Ovary (tissue), 9 donors: ENCODE results near the gene UXT. TPM values are rescaled to one million over a fixed set of nuclear protein-coding genes. Genes with fewer than 3 reads are reported as not detected.

ENCODE experiments used
- DNase-seq, 5 donors: peaks; one replicate each; pipeline ENCODE4 v3.0.0-alpha.2; 2019 to 2020
- H3K27ac ChIP-seq, 2 donors: fragments of 200-600 bp; one replicate each; pipeline versions ENCODE4 v1.5.1 to v1.8.0; 2019 to 2022
- H3K27me3 ChIP-seq: fragments of 200-600 bp; one replicate; pipeline ENCODE4 v1.8.0; 2022
- H3K36me3 ChIP-seq: fragments of 200-600 bp; sonication (generic); one replicate; pipeline ENCODE4 v1.5.1; 2019
- H3K4me1 ChIP-seq: one replicate; pipeline ENCODE4 v1.8.1; 2013; ENCODE audit warnings: mild to moderate bottlenecking, moderate library complexity; ENCODE audit not compliant: insufficient read depth
- H3K4me3 ChIP-seq: fragments of 200-600 bp; sonication (generic); one replicate; pipeline ENCODE4 v1.5.1; 2017
- H3K9me3 ChIP-seq, 2 donors: fragments of 200-600 bp in 1 of 2; sonication (generic) in 1 of 2; one replicate each; pipeline versions ENCODE4 v1.5.1 to v1.8.1; 2013 to 2019; ENCODE audit warnings: mild to moderate bottlenecking in 1 of 2, moderate library complexity in 1 of 2
- EP300 ChIP-seq: sonication (generic); formaldehyde crosslinking; IDR thresholded peaks from one replicate; pipeline ENCODE4 v1.6.1; 2017; ENCODE audit warnings: antibody characterized with exemption
- POLR2A ChIP-seq: fragments of 450-650 bp; IDR thresholded peaks from one replicate; pipeline ENCODE4 v1.6.1; 2017; ENCODE audit warnings: antibody characterized with exemption, mild to moderate bottlenecking, moderate library complexity
- WGBS, 3 donors: extraction: QIAGEN DNeasy Blood & Tissue Kit in 1 of 3; methylation state at CpG; one replicate each; pipeline versions ENCODE4 v1.1.5 to v1.1.7; 2013 to 2017; 5-methylcytosine and 5-hydroxymethylcytosine counted together
- intact Hi-C, 4 donors: fragments of 100-400 bp; cut with DNase I; formaldehyde crosslinking; loops; one replicate each; pipeline versions ENCODE4 v1.11.0 to v1.15.1; 2022 to 2023
- polyA plus RNA-seq, 2 donors: library from polyadenylated mRNA; stranded (reverse); fragments of 200-250 nt in 1 of 2; fragments of 350-450 nt in 1 of 2; fragmentation: Illumina TruSeq in 1 of 2; extraction: RNeasy Lipid Tissue Mini Kit (QIAGEN cat#74804) in 1 of 2; gene quantifications; one replicate each; pipeline ENCODE4 v1.2.3, GENCODE V29; 2013 to 2014
- total RNA-seq, 7 donors: library from RNA; depleted of rRNA in 2 of 7; stranded (reverse); fragments of >200 nt in 2 of 7; fragmentation: NEBNext Ultra II Directional in 3 of 7; extraction: Animal tissue kit (Norgen Biotek cat#: 25700) in 3 of 7; gene quantifications; one replicate each; pipeline versions ENCODE4 v1.1.0 to v1.2.4, GENCODE V29; 2016 to 2023
- TF ChIP-seq, protein P1 (sequence below), 3 donors: fragments of 450-650 bp in 2 of 3; fragments of 200-600 bp in 1 of 3; IDR thresholded peaks; one replicate each; pipeline versions ENCODE4 v1.5.1 to v1.8.0; 2016 to 2022; ENCODE audit warnings: antibody characterized with exemption in 3 of 3, mild to moderate bottlenecking in 1 of 3
- donor health status: DM: no; HTN: no; CAD: no; lungs with moderate emphysema.
- donor health status: DM: no; HTN: no; CAD: no.
- donor health status: Bipolar disorder and iron deficiency.
- donor health status: DM: yes; HTN: yes; CAD: no.
- donor health status: DM: no; HTN: no; CAD: no.
- donor health status: DM: yes; HTN: yes; CAD: no.

Gene UXT
- total and polyA plus RNA-seq, 9 donors: 114 to 235 (median 151) TPM

DNA sequence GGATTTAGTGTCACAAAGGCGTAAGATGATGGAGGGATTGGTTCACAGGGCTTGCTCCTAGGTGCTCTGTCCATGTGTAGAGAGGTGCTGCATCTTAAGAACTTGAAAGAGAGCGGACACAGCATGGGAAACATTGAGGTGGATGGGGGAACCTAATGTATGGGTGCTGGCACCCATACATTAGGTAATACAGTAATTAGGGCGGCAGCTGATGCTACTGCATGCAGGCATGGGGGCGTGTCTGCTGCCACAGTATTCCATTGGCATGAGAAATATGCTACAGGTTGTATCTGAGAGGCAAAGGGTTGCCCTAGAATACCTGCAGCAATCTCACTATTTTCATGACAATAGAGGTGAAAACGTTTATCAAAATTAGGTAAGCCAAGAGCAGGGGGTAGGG lies 45.8 kb upstream of the UXT start:
- Histone ChIP-seq H3K27ac (no peak overlapping the region), H3K27me3 (no peaks in the 10 kb centered on the region), H3K4me3 (no peak overlapping the region), H3K36me3 (no peaks in the 10 kb centered on the region), H3K4me1 (peaks cover 3% of the 10 kb centered on the region), H3K9me3 (no peaks in the 10 kb centered on the region)
- DNase-seq: no peak
- no peak for TF ChIP-seq EP300
- no peak for TF ChIP-seq POLR2A
- TF ChIP-seq, protein P1, sequence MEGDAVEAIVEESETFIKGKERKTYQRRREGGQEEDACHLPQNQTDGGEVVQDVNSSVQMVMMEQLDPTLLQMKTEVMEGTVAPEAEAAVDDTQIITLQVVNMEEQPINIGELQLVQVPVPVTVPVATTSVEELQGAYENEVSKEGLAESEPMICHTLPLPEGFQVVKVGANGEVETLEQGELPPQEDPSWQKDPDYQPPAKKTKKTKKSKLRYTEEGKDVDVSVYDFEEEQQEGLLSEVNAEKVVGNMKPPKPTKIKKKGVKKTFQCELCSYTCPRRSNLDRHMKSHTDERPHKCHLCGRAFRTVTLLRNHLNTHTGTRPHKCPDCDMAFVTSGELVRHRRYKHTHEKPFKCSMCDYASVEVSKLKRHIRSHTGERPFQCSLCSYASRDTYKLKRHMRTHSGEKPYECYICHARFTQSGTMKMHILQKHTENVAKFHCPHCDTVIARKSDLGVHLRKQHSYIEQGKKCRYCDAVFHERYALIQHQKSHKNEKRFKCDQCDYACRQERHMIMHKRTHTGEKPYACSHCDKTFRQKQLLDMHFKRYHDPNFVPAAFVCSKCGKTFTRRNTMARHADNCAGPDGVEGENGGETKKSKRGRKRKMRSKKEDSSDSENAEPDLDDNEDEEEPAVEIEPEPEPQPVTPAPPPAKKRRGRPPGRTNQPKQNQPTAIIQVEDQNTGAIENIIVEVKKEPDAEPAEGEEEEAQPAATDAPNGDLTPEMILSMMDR (IDR thresholded peaks at IDR 0.05): no peak
- intact Hi-C loops: no loop called here
- WGBS, 3 donors: 67 to 74% (median 72%) methylated on average over 5 of the region's 5 CpGs

DNA sequence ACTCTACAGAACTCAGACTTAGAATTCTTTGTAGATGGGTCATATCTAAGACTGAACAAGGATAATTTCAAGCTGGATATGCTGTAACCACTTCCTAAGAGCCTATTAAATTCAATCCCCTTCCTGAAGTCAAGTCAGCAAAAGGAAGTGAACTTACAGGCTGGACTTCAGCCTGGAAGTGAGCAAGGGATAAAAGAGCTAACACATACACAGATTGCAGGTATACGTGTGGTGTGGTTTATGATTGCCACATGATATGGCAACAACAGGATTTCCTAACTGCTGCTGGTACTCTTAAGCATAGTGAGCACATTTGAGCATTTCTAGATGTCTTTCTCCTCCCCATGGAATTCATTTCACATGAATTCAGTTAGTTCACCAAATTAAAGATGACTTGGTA lies 38.2 kb upstream of the UXT start:
- Histone ChIP-seq H3K27me3 (no peaks in the 10 kb centered on the region), H3K27ac (no peak overlapping the region), H3K36me3 (no peaks in the 10 kb centered on the region), H3K4me1 (no peaks in the 10 kb centered on the region), H3K9me3 (peaks cover 0 to 8% of the 10 kb centered on the region in 2 donors), H3K4me3 (no peak overlapping the region)
- TF ChIP-seq, protein P1 (IDR thresholded peaks at IDR 0.05): no peak
- TF ChIP-seq POLR2A (no peak), EP300 (no peak)
- WGBS, 3 donors: 53 to 80% (median 73%) methylated on average over 1 of the region's 1 CpG
- intact Hi-C loops: no loop called here
- no peak for DNase-seq

DNA sequence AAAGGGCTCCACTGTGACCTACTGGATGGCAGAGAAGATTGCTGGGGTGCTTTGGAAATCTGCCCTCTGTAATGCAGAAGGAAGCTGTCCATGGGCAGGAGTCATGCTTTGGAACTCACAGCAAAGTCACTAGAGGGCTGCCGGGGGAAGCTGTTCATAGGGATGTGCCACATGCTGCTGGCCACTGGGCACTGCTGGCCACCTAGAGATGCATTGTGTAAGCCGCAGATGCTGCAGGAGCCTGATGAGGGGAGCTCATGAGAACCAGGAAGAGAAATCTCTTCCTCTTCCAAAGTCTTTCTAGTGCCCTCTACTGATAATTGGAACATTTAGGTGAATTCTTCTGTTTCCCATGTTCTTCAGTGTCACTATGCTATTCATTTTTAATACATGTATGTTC lies 31.2 kb upstream of the UXT start:
- WGBS, 3 donors: 73 to 87% (median 82%) methylated on average over 2 of the region's 2 CpGs
- no peaks in the 10 kb centered on the region for H3K36me3 ChIP-seq
- DNase-seq: no peak
- TF ChIP-seq, protein P1 (IDR thresholded peaks at IDR 0.05): no peak
- no peak for TF ChIP-seq EP300
- no peak for TF ChIP-seq POLR2A
- no peaks in the 10 kb centered on the region for H3K4me1 ChIP-seq
- H3K27ac ChIP-seq: no peak overlapping the region
- intact Hi-C loops: no loop called here
- H3K9me3 ChIP-seq: no peaks in the 10 kb centered on the region
- no peaks in the 10 kb centered on the region for H3K27me3 ChIP-seq
- no peak overlapping the region for H3K4me3 ChIP-seq

DNA sequence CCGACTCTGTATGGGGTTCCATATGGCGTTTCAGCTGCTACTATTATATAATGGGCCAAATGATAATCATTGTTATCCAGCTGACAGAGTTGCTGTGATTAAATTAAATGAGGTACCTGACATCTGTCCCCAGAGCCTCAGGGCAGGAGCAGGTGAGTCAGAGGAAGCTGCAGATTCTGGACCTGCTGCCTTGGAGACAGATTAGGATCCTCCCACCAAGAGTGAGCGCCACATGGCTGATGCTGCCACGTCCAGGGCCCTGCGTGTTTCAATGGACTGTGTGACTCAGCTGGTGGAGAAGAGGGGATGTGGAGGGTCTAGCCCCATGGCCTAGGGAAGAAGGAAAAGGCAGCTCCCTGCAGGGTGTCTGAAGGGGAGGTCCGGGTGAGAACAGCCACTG lies 28.3 kb upstream of the UXT start:
- Histone ChIP-seq H3K9me3 (no peaks in the 10 kb centered on the region), H3K4me1 (no peaks in the 10 kb centered on the region), H3K36me3 (no peaks in the 10 kb centered on the region), H3K27me3 (no peaks in the 10 kb centered on the region), H3K4me3 (no peak overlapping the region), H3K27ac (no peak overlapping the region)
- DNase-seq: no peak
- TF ChIP-seq, protein P1 (IDR thresholded peaks at IDR 0.05): no peak
- TF ChIP-seq POLR2A (no peak), EP300 (no peak)
- 58 to 61% (median 59%) methylated on average over 6 of the region's 6 CpGs for WGBS, 3 donors
- intact Hi-C loops: no loop called here

DNA sequence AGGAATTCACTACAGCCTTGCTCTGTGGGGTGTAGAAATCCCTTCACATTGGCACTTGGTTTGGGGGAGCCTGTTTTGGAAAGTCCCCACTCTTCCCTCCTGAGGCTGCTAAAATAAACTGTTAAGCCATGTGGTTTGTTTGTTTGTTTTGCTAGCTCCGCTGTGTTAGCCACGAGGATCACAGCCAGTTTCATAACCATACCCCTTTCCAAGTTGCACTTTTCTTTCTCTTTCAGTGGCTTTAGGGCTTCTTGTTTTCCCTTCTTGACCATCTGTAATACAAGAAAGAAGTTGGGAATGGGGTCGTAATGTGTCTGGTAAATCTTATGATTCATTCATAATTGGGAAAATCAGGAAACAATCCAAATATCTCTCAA lies 24.8 kb upstream of the UXT start:
- Histone ChIP-seq H3K4me3 (no peak overlapping the region), H3K27ac (no peak overlapping the region), H3K9me3 (no peaks in the 10 kb centered on the region), H3K36me3 (no peaks in the 10 kb centered on the region), H3K27me3 (no peaks in the 10 kb centered on the region), H3K4me1 (no peaks in the 10 kb centered on the region)
- no peak for TF ChIP-seq POLR2A
- intact Hi-C loops: no loop called here
- 36 to 64% (median 41%) methylated on average over 3 of the region's 3 CpGs for WGBS, 3 donors
- DNase-seq: no peak
